ENCODE data around the gene L3MBTL4.

Gene L3MBTL4

DNA sequence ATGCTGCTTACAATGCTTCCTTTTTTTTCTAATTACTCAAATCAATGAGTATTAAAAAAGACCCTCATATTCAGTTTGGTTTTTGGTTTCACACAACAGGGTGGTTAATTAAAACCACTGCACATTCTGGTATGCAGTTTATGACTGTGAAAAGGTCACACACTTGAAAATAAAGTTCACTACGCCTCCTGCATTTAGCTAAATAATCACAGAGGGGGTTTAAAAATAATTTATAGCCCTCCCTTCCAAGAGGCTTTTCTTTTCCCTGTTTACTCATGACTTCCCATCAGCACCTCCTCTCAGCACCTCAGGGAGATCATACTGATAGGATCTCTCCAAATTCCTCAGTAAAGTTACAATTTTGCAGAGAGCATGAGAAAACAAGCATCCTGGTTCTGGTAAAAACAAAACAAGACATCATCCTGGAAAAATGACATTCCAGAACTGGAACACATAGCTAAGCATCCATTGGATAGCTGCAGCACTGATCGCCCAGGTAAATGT lies 389.9 kb downstream of the L3MBTL4 start:
- DNase-seq (ENCODE audit: low spot score): no peak

GRCh38 chr18:6023551-6023950 lies 391.2 kb downstream of the L3MBTL4 start:
- DNase-seq (ENCODE audit: low spot score): no peak

DNA sequence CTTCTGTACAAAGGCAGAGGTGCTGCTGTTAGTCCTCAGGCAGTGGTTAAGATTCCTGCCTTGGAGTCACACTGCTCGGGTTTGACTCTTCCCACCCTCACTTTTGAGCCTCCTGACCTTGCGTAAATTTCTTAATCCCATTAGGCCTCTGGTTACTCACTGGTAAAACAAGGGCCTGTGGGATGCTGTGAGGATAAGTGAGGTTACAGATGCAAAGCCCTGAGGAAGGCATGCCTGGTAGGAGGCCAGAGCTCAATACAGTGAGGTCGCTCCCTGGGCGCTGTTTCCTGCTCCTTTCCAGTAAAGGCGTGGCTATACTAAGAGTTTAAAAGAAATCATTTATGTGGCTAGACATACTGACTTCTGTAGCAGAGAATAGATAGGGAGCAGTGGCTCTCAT lies 391.9 kb downstream of the L3MBTL4 start:
- DNase-seq (ENCODE audit: low spot score): no peak

DNA sequence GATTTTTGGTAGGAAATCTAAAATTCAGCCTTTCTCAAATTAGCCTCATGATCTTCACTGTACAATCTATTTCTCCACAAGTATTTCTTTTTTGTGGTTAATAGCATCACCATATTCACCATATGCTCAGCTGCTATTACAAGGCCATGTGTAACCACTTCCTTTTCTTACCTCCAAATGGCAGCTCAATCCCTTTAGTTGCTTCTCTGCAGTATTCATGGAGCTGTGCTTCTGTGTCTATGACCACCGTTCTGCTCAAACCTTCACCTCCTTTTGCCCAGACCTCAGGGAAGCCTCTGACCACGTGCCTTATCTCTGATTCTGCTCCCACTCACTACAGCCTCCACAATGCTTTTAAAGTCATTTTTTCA lies 392.7 kb downstream of the L3MBTL4 start:
- DNase-seq (ENCODE audit: low spot score): no peak

GRCh38 chr18:6021306-6022073 lies 393.2 kb downstream of the L3MBTL4 start:
- DNase-seq (ENCODE audit: low spot score): no peak

DNA sequence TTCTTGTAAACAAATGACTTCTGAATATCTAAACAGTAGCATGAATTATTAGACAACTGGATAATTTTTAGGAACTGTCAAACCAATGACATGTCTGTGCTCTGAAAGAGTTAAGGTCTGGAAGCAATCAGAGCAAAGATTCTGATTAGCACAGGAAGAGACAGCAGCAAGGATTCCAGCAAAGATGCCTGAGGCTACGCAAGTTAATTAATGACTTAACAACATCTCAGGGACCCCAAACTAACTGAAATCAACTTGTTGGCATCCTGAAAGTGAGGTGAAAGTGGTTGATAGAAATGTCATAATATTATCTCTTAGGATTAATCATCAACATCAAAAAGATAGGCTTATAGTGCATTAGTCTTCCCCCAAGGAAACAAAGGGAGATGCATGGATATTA lies 396.0 kb downstream of the L3MBTL4 start:
- DNase-seq (ENCODE audit: low spot score): no peak

GRCh38 chr18:6017171-6017570 lies 397.5 kb downstream of the L3MBTL4 start:
- no peak for DNase-seq (ENCODE audit: low spot score)

- no peak for DNase-seq (ENCODE audit: low spot score)
Observed at GRCh38 chr18:6015364-6015763, 399.3 kb downstream of the L3MBTL4 start.

DNA sequence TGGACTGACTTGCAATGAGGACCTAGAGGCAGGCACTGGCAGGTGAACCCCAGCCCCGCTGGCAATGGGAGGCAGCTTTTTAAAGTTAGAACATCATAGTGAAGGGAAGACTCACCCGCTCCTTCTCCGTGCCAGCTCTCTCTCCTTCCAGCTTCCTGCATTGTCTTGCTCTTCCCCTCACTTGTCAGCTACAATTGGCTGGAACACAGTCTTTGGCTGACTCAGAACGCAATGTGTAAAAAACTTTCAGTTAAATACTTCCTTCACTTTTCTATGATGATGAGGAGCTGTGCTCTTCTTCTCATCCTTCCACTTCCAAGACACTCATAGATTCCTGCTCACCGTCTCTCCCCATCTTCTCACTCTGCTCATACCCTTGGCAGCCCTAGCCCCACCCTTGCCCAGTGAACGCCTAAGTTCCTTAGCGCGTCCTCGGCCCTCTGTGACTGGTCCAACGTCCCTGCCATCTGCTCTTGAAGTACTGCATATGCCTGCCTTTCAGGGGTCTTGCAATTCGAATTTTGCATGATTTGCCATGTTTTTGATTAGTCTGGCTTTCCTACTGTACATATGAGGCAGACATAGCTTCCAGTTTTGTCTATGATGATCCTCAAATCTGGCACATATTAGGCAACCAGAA lies 401.4 kb downstream of the L3MBTL4 start:
- DNase-seq (ENCODE audit: low spot score): no peak

- no peak for DNase-seq (ENCODE audit: low spot score)
Observed at GRCh38 chr18:6010921-6011320, 403.8 kb downstream of the L3MBTL4 start.

GRCh38 chr18:6010284-6010683 lies 404.4 kb downstream of the L3MBTL4 start:
- no peak for DNase-seq (ENCODE audit: low spot score)

GRCh38 chr18:6009756-6010155 lies 405.0 kb downstream of the L3MBTL4 start:
- no peak for DNase-seq (ENCODE audit: low spot score)

GRCh38 chr18:6004683-6005082 lies 410.0 kb downstream of the L3MBTL4 start:
- DNase-seq (ENCODE audit: low spot score): no peak

DNA sequence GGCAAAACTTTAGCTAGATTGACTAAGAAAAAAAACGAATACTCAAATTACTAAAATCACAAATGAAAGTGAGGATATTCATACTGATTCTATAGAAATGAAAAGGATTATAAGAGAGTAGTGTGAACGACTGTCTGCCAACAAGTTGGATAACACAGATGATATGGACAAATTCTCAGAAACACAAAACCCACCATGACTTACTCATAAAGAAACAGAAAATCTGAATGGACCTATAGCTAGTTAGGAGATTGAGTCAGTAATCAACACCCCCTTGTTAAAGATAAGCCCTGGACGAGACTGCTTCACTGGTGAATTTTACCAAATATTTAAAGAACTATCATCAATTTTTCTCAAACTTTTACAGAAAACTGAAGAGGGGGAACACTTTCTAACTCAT lies 410.6 kb downstream of the L3MBTL4 start:
- DNase-seq (ENCODE audit: low spot score): no peak

GRCh38 chr18:6001867-6002266 lies 412.8 kb downstream of the L3MBTL4 start:
- no peak for DNase-seq (ENCODE audit: low spot score)

DNA sequence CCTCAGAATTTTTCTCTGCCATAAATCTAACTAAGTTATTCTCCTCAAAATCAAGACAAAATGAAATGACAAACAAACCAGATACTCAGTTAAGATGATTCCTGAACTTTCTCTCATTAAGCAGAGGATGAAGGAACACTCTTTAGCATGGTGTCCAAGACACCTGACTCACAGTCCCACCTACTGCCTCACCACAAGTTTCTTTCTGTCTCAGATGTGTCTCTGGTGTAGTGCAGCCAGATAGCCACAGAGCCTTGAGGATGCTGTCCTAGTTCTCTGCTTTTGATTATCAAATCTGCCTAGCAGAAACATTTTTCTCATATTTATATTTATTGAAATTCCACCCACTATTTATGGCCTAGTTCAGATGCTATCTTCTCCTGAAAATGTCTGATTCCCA lies 415.8 kb downstream of the L3MBTL4 start:
- DNase-seq (ENCODE audit: low spot score): no peak

DNA sequence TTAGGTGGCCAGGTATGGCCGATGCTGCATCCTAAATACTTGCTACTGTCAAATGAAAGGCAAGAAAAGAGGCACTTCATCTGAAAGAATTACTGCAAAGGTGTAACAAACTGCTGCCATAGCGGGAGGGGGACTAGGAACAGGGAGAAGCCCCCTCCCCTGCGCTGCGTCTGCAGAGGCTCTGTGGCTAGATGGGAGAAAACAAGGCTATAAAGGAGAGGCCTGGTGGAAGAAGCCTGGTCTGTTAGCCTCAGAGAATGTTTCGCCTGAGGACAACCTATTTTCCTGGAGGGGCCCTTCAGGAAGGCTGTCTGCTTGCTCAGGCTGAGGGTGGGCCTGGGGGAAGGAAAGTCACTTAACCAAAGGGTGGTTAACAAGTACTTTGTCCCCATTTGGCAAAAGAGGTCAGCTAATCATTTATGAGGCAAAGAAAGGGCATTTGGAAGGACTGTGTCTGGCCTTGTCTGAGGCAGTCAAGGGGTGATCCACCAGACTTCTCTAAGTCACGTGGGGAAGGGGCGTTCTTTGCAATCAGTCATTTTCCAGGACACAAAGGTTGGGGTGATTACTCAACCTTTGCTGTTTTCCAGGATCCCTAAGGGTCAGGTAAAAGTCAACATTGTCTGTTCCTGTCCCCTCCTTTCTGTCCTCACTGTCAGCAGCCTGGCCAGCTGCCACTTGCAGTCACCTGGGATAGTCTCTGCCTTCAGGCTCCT lies 416.4 kb downstream of the L3MBTL4 start:
- no peak for DNase-seq (ENCODE audit: low spot score)

DNA sequence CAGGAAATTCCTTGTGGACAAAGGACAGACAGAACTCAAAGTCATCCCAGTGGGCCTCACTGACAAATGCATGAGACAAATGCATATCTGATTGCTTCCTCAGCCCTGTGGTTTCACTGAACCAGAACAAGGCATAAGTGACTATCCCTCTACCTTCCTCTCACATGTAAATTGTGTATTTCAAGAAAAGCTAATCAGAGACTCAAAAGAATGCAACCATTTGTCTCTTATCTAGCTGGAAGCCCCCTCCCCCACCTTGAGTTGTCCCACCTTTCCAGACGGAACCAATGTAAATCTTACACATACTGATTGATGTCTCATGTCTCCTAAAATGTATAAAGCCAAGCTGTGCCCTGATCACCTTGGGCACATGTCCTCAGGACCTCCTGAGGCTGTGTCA lies 417.4 kb downstream of the L3MBTL4 start:
- no peak for DNase-seq (ENCODE audit: low spot score)

DNA sequence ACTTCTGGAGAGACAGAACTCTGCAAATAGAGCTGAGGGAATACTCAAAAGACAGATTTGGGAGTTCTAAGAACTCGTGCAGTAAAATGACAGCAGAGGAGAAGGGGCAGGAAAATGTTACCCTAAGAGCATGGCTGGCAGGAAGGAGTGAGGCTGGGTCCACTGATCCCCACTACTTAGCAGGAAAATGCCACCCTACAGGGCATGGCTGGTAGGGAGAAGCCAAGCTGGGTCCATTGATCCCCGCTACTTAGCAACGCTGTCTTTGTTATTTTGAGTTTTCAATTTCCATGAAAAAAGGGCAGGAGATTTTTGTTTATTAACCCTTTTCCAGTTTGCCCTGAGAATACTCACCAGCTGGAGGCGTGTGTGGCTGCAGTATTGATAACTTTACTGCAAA lies 419.1 kb downstream of the L3MBTL4 start:
- no peak for DNase-seq (ENCODE audit: low spot score)

- DNase-seq (ENCODE audit: low spot score): no peak
Observed at GRCh38 chr18:5993938-5994337, 420.8 kb downstream of the L3MBTL4 start.

DNA sequence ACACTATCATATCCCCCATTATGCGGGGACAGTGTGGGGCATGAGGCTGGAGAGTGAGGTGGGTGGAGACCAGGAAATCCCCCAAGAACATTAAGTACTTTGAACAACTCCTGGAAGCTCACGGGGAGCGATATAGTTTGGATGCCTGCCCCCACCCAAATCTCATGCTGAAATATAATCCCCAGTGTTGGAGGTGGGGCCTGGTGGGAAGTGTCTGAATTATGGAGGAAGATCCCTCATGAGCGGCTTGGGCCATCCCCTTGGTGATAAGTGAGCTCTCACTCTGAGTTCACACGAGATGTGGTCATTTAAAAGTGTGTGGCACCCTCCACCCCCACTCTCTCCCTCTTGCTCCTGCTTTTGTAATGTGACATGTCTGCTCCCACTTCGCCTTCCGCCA lies 422.3 kb downstream of the L3MBTL4 start:
- DNase-seq (ENCODE audit: low spot score): no peak

- no peak for DNase-seq (ENCODE audit: low spot score)
Observed at GRCh38 chr18:5987249-5987648, 427.5 kb downstream of the L3MBTL4 start.
